ENCODE results near the gene PAPPA. TPM values are rescaled to one million over a fixed set of nuclear protein-coding genes. Genes with fewer than 3 reads are reported as not detected.

Gene PAPPA
- total and polyA plus RNA-seq, 2 of the 8 experiments (the other 6 are each of a cell fraction or from before 2014, with no cell fraction given): 0.18 to 0.63 TPM

DNA sequence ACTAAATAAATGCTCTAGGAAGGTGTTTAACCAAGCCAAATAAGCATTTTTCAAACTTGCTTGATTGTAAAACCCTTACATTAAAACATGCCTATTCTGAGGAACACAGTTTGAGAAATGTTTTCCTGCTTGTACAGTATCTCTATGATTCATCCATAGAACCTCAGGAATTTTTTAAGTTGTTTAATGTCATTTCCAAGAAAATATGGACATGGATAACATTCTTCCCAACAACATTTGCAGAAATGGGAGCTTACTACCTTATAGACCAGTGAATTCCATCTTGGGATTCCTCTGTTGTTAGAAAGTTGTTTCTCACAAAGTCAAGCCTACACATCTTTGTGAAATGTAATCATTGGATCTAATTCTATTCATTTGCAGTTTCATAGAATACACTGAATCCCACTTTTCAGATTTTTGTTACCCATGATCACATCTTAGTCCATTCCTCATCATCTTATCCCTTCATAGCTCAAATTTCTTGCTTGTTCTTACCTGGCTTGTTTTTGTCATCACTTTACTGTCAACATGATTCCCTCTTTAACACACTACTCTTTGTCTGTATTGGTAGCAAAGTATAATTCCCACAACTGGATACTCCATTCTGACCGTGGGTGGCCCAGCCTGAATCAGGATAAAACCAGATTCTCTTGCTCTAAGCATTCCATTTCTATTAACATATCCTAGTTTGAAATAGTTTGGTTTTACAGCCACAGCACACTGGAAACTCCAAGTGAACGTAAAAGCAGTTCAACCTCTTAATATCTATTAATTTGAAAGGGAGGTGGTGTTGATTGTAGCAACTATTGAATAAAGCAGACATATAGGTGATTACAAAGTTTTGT, 49.4 kb upstream of the PAPPA start (continued):
- TF ChIP-seq, protein P1, sequence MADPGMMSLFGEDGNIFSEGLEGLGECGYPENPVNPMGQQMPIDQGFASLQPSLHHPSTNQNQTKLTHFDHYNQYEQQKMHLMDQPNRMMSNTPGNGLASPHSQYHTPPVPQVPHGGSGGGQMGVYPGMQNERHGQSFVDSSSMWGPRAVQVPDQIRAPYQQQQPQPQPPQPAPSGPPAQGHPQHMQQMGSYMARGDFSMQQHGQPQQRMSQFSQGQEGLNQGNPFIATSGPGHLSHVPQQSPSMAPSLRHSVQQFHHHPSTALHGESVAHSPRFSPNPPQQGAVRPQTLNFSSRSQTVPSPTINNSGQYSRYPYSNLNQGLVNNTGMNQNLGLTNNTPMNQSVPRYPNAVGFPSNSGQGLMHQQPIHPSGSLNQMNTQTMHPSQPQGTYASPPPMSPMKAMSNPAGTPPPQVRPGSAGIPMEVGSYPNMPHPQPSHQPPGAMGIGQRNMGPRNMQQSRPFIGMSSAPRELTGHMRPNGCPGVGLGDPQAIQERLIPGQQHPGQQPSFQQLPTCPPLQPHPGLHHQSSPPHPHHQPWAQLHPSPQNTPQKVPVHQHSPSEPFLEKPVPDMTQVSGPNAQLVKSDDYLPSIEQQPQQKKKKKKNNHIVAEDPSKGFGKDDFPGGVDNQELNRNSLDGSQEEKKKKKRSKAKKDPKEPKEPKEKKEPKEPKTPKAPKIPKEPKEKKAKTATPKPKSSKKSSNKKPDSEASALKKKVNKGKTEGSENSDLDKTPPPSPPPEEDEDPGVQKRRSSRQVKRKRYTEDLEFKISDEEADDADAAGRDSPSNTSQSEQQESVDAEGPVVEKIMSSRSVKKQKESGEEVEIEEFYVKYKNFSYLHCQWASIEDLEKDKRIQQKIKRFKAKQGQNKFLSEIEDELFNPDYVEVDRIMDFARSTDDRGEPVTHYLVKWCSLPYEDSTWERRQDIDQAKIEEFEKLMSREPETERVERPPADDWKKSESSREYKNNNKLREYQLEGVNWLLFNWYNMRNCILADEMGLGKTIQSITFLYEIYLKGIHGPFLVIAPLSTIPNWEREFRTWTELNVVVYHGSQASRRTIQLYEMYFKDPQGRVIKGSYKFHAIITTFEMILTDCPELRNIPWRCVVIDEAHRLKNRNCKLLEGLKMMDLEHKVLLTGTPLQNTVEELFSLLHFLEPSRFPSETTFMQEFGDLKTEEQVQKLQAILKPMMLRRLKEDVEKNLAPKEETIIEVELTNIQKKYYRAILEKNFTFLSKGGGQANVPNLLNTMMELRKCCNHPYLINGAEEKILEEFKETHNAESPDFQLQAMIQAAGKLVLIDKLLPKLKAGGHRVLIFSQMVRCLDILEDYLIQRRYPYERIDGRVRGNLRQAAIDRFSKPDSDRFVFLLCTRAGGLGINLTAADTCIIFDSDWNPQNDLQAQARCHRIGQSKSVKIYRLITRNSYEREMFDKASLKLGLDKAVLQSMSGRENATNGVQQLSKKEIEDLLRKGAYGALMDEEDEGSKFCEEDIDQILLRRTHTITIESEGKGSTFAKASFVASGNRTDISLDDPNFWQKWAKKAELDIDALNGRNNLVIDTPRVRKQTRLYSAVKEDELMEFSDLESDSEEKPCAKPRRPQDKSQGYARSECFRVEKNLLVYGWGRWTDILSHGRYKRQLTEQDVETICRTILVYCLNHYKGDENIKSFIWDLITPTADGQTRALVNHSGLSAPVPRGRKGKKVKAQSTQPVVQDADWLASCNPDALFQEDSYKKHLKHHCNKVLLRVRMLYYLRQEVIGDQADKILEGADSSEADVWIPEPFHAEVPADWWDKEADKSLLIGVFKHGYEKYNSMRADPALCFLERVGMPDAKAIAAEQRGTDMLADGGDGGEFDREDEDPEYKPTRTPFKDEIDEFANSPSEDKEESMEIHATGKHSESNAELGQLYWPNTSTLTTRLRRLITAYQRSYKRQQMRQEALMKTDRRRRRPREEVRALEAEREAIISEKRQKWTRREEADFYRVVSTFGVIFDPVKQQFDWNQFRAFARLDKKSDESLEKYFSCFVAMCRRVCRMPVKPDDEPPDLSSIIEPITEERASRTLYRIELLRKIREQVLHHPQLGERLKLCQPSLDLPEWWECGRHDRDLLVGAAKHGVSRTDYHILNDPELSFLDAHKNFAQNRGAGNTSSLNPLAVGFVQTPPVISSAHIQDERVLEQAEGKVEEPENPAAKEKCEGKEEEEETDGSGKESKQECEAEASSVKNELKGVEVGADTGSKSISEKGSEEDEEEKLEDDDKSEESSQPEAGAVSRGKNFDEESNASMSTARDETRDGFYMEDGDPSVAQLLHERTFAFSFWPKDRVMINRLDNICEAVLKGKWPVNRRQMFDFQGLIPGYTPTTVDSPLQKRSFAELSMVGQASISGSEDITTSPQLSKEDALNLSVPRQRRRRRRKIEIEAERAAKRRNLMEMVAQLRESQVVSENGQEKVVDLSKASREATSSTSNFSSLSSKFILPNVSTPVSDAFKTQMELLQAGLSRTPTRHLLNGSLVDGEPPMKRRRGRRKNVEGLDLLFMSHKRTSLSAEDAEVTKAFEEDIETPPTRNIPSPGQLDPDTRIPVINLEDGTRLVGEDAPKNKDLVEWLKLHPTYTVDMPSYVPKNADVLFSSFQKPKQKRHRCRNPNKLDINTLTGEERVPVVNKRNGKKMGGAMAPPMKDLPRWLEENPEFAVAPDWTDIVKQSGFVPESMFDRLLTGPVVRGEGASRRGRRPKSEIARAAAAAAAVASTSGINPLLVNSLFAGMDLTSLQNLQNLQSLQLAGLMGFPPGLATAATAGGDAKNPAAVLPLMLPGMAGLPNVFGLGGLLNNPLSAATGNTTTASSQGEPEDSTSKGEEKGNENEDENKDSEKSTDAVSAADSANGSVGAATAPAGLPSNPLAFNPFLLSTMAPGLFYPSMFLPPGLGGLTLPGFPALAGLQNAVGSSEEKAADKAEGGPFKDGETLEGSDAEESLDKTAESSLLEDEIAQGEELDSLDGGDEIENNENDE (IDR thresholded peaks at IDR 0.05; ENCODE audit: insufficient replicate concordance, low read length): no peak
- no peak for TF ChIP-seq JUN (IDR thresholded peaks at IDR 0.05; ENCODE audit: low read depth, low read length)
- no peak for TF ChIP-seq ZNF274 (IDR thresholded peaks at IDR 0.05; ENCODE audit: borderline replicate concordance, extremely low read depth, low read length)
- TF ChIP-seq TAF7 (optimal IDR thresholded peaks at IDR 0.05; ENCODE audit: borderline replicate concordance, low read depth, low read length): no peak
- no peak for TF ChIP-seq POLR2A (IDR thresholded peaks at IDR 0.05; ENCODE audit: control extremely low read depth in 1 of 2, low read depth in 2 of 2, low read length in 2 of 2)
- no peak for TF ChIP-seq EZH2 (IDR thresholded peaks at IDR 0.05; ENCODE audit: low read depth, low read length, severe bottlenecking)

Measured in H1 (cell line).